ENCODE results near the gene MCC.

The MCC gene

GRCh38 chr5:113502073-113502472 lies 13.8 kb upstream of the MCC start:
- TF ChIP-seq SIN3A (IDR thresholded peaks at IDR 0.05; ENCODE audit: borderline replicate concordance, insufficient read depth, low read length) (no peak), TAF1 (IDR thresholded peaks at IDR 0.05; ENCODE audit: borderline replicate concordance, insufficient read depth, low read length) (no peak), FOXP2 (optimal IDR thresholded peaks at IDR 0.05; ENCODE audit: borderline replicate concordance, extremely low read depth, extremely low read length, insufficient read depth) (no peak), POLR2AphosphoS5 (IDR thresholded peaks at IDR 0.05; ENCODE audit: low read depth, low read length) (no peak)
- TF ChIP-seq, protein P1, sequence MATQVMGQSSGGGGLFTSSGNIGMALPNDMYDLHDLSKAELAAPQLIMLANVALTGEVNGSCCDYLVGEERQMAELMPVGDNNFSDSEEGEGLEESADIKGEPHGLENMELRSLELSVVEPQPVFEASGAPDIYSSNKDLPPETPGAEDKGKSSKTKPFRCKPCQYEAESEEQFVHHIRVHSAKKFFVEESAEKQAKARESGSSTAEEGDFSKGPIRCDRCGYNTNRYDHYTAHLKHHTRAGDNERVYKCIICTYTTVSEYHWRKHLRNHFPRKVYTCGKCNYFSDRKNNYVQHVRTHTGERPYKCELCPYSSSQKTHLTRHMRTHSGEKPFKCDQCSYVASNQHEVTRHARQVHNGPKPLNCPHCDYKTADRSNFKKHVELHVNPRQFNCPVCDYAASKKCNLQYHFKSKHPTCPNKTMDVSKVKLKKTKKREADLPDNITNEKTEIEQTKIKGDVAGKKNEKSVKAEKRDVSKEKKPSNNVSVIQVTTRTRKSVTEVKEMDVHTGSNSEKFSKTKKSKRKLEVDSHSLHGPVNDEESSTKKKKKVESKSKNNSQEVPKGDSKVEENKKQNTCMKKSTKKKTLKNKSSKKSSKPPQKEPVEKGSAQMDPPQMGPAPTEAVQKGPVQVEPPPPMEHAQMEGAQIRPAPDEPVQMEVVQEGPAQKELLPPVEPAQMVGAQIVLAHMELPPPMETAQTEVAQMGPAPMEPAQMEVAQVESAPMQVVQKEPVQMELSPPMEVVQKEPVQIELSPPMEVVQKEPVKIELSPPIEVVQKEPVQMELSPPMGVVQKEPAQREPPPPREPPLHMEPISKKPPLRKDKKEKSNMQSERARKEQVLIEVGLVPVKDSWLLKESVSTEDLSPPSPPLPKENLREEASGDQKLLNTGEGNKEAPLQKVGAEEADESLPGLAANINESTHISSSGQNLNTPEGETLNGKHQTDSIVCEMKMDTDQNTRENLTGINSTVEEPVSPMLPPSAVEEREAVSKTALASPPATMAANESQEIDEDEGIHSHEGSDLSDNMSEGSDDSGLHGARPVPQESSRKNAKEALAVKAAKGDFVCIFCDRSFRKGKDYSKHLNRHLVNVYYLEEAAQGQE (IDR thresholded peaks at IDR 0.05; ENCODE audit: insufficient read depth in 1 of 2, low read depth in 2 of 2, low read length in 2 of 2), result no peak

GRCh38 chr5:113495422-113495841 lies 7.2 kb upstream of the MCC start:
- TF ChIP-seq FOXP2 (optimal IDR thresholded peaks at IDR 0.05; ENCODE audit: borderline replicate concordance, extremely low read depth, extremely low read length, insufficient read depth) (no peak), SIN3A (IDR thresholded peaks at IDR 0.05; ENCODE audit: borderline replicate concordance, insufficient read depth, low read length) (no peak), TAF1 (IDR thresholded peaks at IDR 0.05; ENCODE audit: borderline replicate concordance, insufficient read depth, low read length) (no peak), POLR2AphosphoS5 (IDR thresholded peaks at IDR 0.05; ENCODE audit: low read depth, low read length) (no peak)
- TF ChIP-seq, protein P1 (IDR thresholded peaks at IDR 0.05; ENCODE audit: insufficient read depth in 1 of 2, low read depth in 2 of 2, low read length in 2 of 2), result no peak

DNA sequence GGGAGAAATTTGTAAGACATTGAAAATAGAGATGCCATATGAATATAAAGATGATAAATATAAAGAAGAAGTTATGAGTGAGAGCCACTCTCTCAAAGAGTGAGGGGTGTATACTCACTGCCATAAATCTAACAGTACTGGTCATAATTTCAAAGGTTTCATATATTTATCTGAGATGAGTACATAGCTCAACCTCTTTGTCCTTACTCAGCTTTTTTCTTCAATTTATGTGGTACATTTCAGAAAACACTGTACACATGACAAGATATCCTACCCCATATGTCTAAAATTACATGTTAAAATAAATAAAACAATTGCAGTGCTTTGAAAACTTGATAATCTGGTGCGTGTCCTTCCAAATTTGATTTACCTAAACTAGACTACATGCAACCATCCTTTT lies 5.2 kb upstream of the MCC start:
- no peak for TF ChIP-seq FOXP2 (optimal IDR thresholded peaks at IDR 0.05; ENCODE audit: borderline replicate concordance, extremely low read depth, extremely low read length, insufficient read depth)
- TF ChIP-seq POLR2AphosphoS5 (IDR thresholded peaks at IDR 0.05; ENCODE audit: low read depth, low read length), result no peak
- TF ChIP-seq, protein P1 (IDR thresholded peaks at IDR 0.05; ENCODE audit: insufficient read depth in 1 of 2, low read depth in 2 of 2, low read length in 2 of 2), result no peak
- no peak for TF ChIP-seq SIN3A (IDR thresholded peaks at IDR 0.05; ENCODE audit: borderline replicate concordance, insufficient read depth, low read length)
- no peak for TF ChIP-seq TAF1 (IDR thresholded peaks at IDR 0.05; ENCODE audit: borderline replicate concordance, insufficient read depth, low read length)

DNA sequence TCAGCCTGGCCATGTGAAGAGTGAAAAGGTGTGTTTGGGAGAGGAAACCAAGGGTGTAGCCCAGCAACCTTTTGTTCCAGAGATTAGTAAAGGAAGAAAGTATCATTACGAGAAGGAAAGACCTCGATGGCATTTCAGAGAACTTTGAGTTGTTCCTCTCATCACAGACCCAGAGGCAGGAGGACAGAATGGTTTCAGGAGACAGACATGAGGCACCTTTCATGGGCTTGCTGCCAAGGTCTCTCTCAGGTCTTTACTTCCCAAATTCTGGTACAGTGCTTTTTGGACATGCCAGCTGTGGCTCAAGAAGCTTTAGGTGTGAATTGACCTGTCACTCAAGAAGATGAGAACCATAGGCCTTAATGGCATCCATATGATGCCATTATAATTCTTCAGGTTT lies 2.8 kb upstream of the MCC start:
- no peak for TF ChIP-seq POLR2AphosphoS5 (IDR thresholded peaks at IDR 0.05; ENCODE audit: low read depth, low read length)
- no peak for TF ChIP-seq FOXP2 (optimal IDR thresholded peaks at IDR 0.05; ENCODE audit: borderline replicate concordance, extremely low read depth, extremely low read length, insufficient read depth)
- TF ChIP-seq TAF1 (IDR thresholded peaks at IDR 0.05; ENCODE audit: borderline replicate concordance, insufficient read depth, low read length), result no peak
- TF ChIP-seq, protein P1 (IDR thresholded peaks at IDR 0.05; ENCODE audit: insufficient read depth in 1 of 2, low read depth in 2 of 2, low read length in 2 of 2), result no peak
- no peak for TF ChIP-seq SIN3A (IDR thresholded peaks at IDR 0.05; ENCODE audit: borderline replicate concordance, insufficient read depth, low read length)

- no peak for TF ChIP-seq POLR2AphosphoS5 (IDR thresholded peaks at IDR 0.05; ENCODE audit: low read depth, low read length)
- TF ChIP-seq TAF1 (IDR thresholded peaks at IDR 0.05; ENCODE audit: borderline replicate concordance, insufficient read depth, low read length), result no peak
- no peak for TF ChIP-seq SIN3A (IDR thresholded peaks at IDR 0.05; ENCODE audit: borderline replicate concordance, insufficient read depth, low read length)
- TF ChIP-seq, protein P1 (IDR thresholded peaks at IDR 0.05; ENCODE audit: insufficient read depth in 1 of 2, low read depth in 2 of 2, low read length in 2 of 2), result no peak
- TF ChIP-seq FOXP2 (optimal IDR thresholded peaks at IDR 0.05; ENCODE audit: borderline replicate concordance, extremely low read depth, extremely low read length, insufficient read depth), result no peak
Measured at GRCh38 chr5:113490317-113490716, 2.1 kb upstream of the MCC start.
